Transverse colon (tissue), 4 donors: ENCODE results near the gene GTF2IRD1. TPM values are rescaled to one million over a fixed set of nuclear protein-coding genes. Genes with fewer than 3 reads are reported as not detected.
A peak's percentile ranks its signal among the peaks of the same experiment; 100 is the strongest.

Experiments
- DNase-seq: peaks from one replicate; pipeline ENCODE4 v3.0.0-alpha.2; 2019
- H3K27ac ChIP-seq, 4 donors: fragments of 200-600 bp; sonication (generic); 2 replicates each; pipeline ENCODE4 v1.5.1; 2016 to 2018; ENCODE audit warnings: inconsistent platforms in 4 of 4
- H3K27me3 ChIP-seq: fragments of 200-600 bp; sonication (generic); 2 replicates; pipeline ENCODE4 v1.5.1; 2017; ENCODE audit warnings: inconsistent platforms
- H3K36me3 ChIP-seq, 4 donors: fragments of 200-600 bp; sonication (generic); 2 replicates each; pipeline ENCODE4 v1.5.1; 2017 to 2019; ENCODE audit warnings: inconsistent platforms in 4 of 4
- H3K4me1 ChIP-seq, 4 donors: fragments of 200-600 bp; sonication (generic); 2 replicates each; pipeline ENCODE4 v1.5.1; 2017 to 2020; ENCODE audit warnings: inconsistent platforms in 4 of 4
- H3K4me3 ChIP-seq, 4 donors: fragments of 200-600 bp; sonication (generic); 1 replicate in 1 of 4; 2 replicates in 3 of 4; pipeline versions ENCODE4 v1.5.1 to v1.6.1; 2017 to 2019; ENCODE audit warnings: inconsistent platforms in 4 of 4
- H3K9me3 ChIP-seq, 2 donors: fragments of 200-600 bp; sonication (generic); 2 replicates each; pipeline ENCODE4 v1.5.1; 2017 to 2019; ENCODE audit warnings: inconsistent platforms in 2 of 2
- CTCF ChIP-seq, 5 experiments: fragments of 200-600 bp in 3 of 5; fragments of 450-650 bp in 2 of 5; sonication (generic) in 3 of 5; IDR thresholded peaks; 1 replicate in 2 of 5; 2 replicates in 3 of 5; pipeline ENCODE4 v1.5.1; 2016 to 2017; ENCODE audit warnings: antibody characterized with exemption in 5 of 5, inconsistent platforms in 3 of 5, mild to moderate bottlenecking in 2 of 5, moderate library complexity in 1 of 5
- EP300 ChIP-seq: sonication (generic); formaldehyde crosslinking; IDR thresholded peaks from one replicate; pipeline ENCODE4 v1.6.1; 2017; ENCODE audit warnings: antibody characterized with exemption, low read depth
- POLR2A ChIP-seq: fragments of 450-650 bp; IDR thresholded peaks from one replicate; pipeline ENCODE4 v1.6.1; 2016; ENCODE audit warnings: antibody characterized with exemption, mild to moderate bottlenecking, moderate library complexity
- POLR2AphosphoS5 ChIP-seq, 3 donors: sonication (generic); formaldehyde crosslinking; IDR thresholded peaks; one replicate each; pipeline ENCODE4 v1.6.1; 2016; ENCODE audit warnings: antibody characterized with exemption in 3 of 3
- WGBS, 2 donors: methylation state at CpG; one replicate each; pipeline ENCODE4 v1.1.5; 2018; ENCODE audit warnings: low coverage in 1 of 2; 5-methylcytosine and 5-hydroxymethylcytosine counted together
- in situ Hi-C, 4 donors: fragments of 200-750 bp; cut with MboI; loops; one replicate each; pipeline versions ENCODE4 v1.15.0 to v1.15.1; 2017; ENCODE audit warnings: low sequenced_read_pairs in 3 of 4, low pct_ligation_motif_present in 1 of 4, low pct_unique_long_range_greater_than_20kb in 1 of 4
- intact Hi-C: fragments of 100-400 bp; cut with DNase I; formaldehyde crosslinking; loops from one replicate; pipeline ENCODE4 v1.15.1; 2023; ENCODE audit warnings: low total_unique reads
- total RNA-seq, 4 donors: library from RNA; depleted of rRNA; stranded (reverse); fragments of >200 nt; gene quantifications; one replicate each; pipeline ENCODE4 v1.1.0, GENCODE V29; 2016

The GTF2IRD1 gene
- total RNA-seq, 4 donors from 2014 or later, result 4.6 to 22.4 (median 14.7) TPM

DNA sequence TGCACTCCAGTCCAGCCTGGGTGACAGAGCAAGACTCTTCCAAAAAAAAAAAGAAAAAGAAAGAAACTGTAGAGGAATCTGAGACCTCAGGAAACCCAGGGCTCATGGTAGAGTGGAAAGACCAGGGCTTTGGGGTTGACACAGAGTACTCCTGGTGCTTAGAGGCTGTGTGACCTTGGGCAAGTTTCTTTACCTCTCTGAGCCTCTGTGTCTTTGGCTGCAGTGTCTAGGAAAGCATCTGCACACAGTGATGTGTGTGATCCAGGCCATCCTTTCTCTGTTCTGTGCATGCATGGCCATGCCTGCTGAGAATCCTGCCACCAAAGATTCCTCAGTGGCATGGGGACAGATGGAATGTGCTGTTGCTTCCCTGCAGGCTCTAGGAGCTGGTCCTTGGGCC lies 132.1 kb downstream of the GTF2IRD1 start:
- no peak for TF ChIP-seq CTCF (IDR thresholded peaks at IDR 0.05)
- TF ChIP-seq POLR2A, result no peak
- TF ChIP-seq POLR2AphosphoS5 (IDR thresholded peaks at IDR 0.05), result no peak
- TF ChIP-seq EP300, result no peak
- in situ Hi-C loops (no loop called here), intact Hi-C loops (no loop called here)
- Histone ChIP-seq H3K27ac (no peak overlapping the region), H3K9me3 (no peaks in the 10 kb centered on the region), H3K36me3 (no peaks in the 10 kb centered on the region), H3K4me1 (peaks cover 13 to 26% (median 18%) of the 10 kb centered on the region in 4 donors), H3K4me3 (no peak overlapping the region), H3K27me3 (no peaks in the 10 kb centered on the region)
- no peak for DNase-seq

- TF ChIP-seq POLR2A (no peak), EP300 (no peak), CTCF (IDR thresholded peaks at IDR 0.05) (no peak), POLR2AphosphoS5 (IDR thresholded peaks at IDR 0.05) (no peak)
- DNase-seq, result no peak
- H3K4me3 ChIP-seq, result no peak overlapping the region
- intact Hi-C loops (no loop called here), in situ Hi-C loops (no loop called here)
- peak overlapping the region; percentile 41 to 70 (median 54) for H3K27ac ChIP-seq
- no peaks in the 10 kb centered on the region for H3K9me3 ChIP-seq
- H3K27me3 ChIP-seq, result no peaks in the 10 kb centered on the region
- WGBS, 2 donors, result 90 to 100% methylated on average over 1 to 18 of the region's 18 CpGs
- no peaks in the 10 kb centered on the region for H3K36me3 ChIP-seq
- peaks cover 11 to 23% (median 16%) of the 10 kb centered on the region in 4 donors for H3K4me1 ChIP-seq
These were observed 132.8 kb downstream of the GTF2IRD1 start for GRCh38 chr7:74586258-74587175.

- Histone ChIP-seq H3K27ac (peak overlapping the region; percentile 41 to 70 (median 54)), H3K9me3 (no peaks in the 10 kb centered on the region), H3K27me3 (no peaks in the 10 kb centered on the region), H3K36me3 (no peaks in the 10 kb centered on the region), H3K4me3 (no peak overlapping the region), H3K4me1 (peaks cover 11 to 23% (median 16%) of the 10 kb centered on the region in 4 donors)
- TF ChIP-seq CTCF (IDR thresholded peaks at IDR 0.05), result no peak
- TF ChIP-seq EP300, result no peak
- TF ChIP-seq POLR2AphosphoS5 (IDR thresholded peaks at IDR 0.05), result no peak
- no peak for TF ChIP-seq POLR2A
- DNase-seq, result peak; percentile 81
- in situ Hi-C loops, result no loop called here
- WGBS, 2 donors, result 38 to 94% methylated on average over 3 to 13 of the region's 13 CpGs
- intact Hi-C loops, result no loop called here
These were observed 133.9 kb downstream of the GTF2IRD1 start for GRCh38 chr7:74587435-74588126.

- intact Hi-C loops, result no loop called here
- Histone ChIP-seq H3K27me3 (no peaks in the 10 kb centered on the region), H3K27ac (no peak overlapping the region), H3K36me3 (no peaks in the 10 kb centered on the region), H3K4me3 (no peak overlapping the region), H3K4me1 (peaks cover 11 to 15% (median 14%) of the 10 kb centered on the region in 4 donors), H3K9me3 (no peaks in the 10 kb centered on the region)
- TF ChIP-seq POLR2AphosphoS5 (IDR thresholded peaks at IDR 0.05) (no peak), EP300 (no peak), POLR2A (no peak), CTCF (IDR thresholded peaks at IDR 0.05) (no peak)
- in situ Hi-C loops, result no loop called here
- WGBS, 2 donors, result 96% methylated on average over 16 of the region's 16 CpGs; no CpG with 5 or more reads in 1 of the 2 donors
- DNase-seq, result no peak
These were observed 137.1 kb downstream of the GTF2IRD1 start for GRCh38 chr7:74590813-74591212.
